ENCODE data around the gene FAM13B. TPM values are rescaled to one million over a fixed set of nuclear protein-coding genes. Genes with fewer than 3 reads are reported as not detected.
A peak's percentile ranks its signal among the peaks of the same experiment; 100 is the strongest.

Gene FAM13B
- total and polyA plus RNA-seq, 9 of the 15 experiments (the other 6 are each of a cell fraction or from before 2014, with no cell fraction given), result 2.3 to 21.6 (median 14.1) TPM

DNA sequence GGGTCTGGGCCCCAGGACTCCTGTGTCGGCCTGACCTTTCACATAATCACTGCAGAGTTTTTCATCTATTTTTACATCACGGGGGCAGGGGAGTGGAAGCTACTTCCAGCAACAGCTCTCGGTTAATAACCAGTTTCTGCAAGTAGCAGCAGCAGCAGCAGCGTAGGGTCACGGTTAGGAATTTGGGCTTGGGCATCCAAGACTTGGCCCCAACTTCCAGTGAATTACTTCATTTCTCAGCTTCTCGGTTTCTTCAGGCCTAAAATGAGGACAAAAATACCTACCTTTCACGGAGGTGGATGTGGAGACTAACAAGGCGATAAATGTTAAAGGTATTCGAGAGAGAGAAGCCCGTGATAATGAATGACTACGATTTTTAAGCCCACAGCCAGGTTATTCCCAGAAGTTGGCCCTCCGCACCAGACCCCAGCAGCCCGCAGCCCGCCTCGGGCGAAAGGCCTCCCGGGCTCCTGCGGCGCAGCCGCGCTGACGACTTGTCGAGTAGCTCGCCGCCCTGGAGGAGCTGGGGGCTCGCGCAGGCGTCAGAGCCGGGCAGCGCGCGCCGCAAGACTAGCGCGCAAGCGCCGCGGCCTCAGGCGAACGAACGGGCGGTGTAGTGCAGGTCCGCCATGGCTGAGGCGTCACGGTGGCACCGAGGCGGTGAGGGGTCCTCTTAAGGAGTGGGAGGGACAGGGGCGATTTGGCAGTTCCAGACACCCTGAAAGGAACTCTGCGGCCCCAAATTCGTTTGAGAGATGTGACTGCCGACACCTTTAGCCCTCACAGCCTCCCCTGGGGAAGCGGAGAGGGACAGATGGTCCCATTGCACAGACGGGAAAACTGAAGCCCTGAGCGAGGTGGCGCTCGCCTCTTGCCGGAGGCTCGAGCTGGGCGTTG, 143.8 kb downstream of the FAM13B start, which contains the start of gene PKD2L2 (continued):
- TF ChIP-seq PURB (CRISPR knock-in tag; IDR thresholded peaks at IDR 0.05; ENCODE audit: low read depth) (no peak), MECOM (CRISPR knock-in tag; IDR thresholded peaks at IDR 0.05) (0 out of 2 replicates have a peak, but pooled peaks have one; percentile 23), ATF7 (IDR thresholded peaks at IDR 0.05) (peak; percentile 71), L3MBTL2 (IDR thresholded peaks at IDR 0.05) (peak; percentile 77), TAF7 (tag; IDR thresholded peaks at IDR 0.05) (0 out of 2 replicates have a peak, but pooled peaks have one; percentile 52), HDAC6 (IDR thresholded peaks at IDR 0.05; ENCODE audit: low read depth, low read length) (no peak), POLR2B (IDR thresholded peaks at IDR 0.05; ENCODE audit: low read depth, partially characterized antibody) (peak; percentile 89), CHCHD3 (CRISPR knock-in tag; IDR thresholded peaks at IDR 0.05) (no peak), CHD1 (IDR thresholded peaks at IDR 0.05; ENCODE audit: low read length) (peak; percentile 39), GTF2F1 (IDR thresholded peaks at IDR 0.05; ENCODE audit: low read depth, low read length) (0 out of 2 replicates have a peak, but pooled peaks have one; percentile 31), RUNX1 (IDR thresholded peaks at IDR 0.05; ENCODE audit: low read depth) (no peak), RBFOX2 (IDR thresholded peaks at IDR 0.05; ENCODE audit: low read depth, low read length) (peak; percentile 98), RBM14 (IDR thresholded peaks at IDR 0.05; ENCODE audit: borderline replicate concordance, insufficient read depth, low read depth, low read length) (no peak), ZNF668 (CRISPR knock-in tag; IDR thresholded peaks at IDR 0.05) (no peak), CCNT2 (IDR thresholded peaks at IDR 0.05; ENCODE audit: borderline replicate concordance, extremely low read depth, insufficient read length, low read depth, low read length) (peak; percentile 94), HDAC1 (IDR thresholded peaks at IDR 0.05) (peak in 1 of 2 experiments; percentile 61; a peak in 3 of 4 replicates), ZNF551 (CRISPR knock-in tag; IDR thresholded peaks at IDR 0.05) (no peak), NR4A1 (CRISPR knock-in tag; IDR thresholded peaks at IDR 0.05) (no peak), NR4A1 (tag; IDR thresholded peaks at IDR 0.05) (no peak), ESRRB (CRISPR knock-in tag; IDR thresholded peaks at IDR 0.05; ENCODE audit: borderline replicate concordance) (no peak), PTTG1 (tag; IDR thresholded peaks at IDR 0.05; ENCODE audit: low read depth) (no peak), RB1 (IDR thresholded peaks at IDR 0.05; ENCODE audit: low read depth) (peak; percentile 77), JUN (IDR thresholded peaks at IDR 0.05; ENCODE audit: borderline replicate concordance, low read depth, low read length) (peak; percentile 7; the same call in 1 of the 2 replicates), JUN (CRISPR knock-in tag; IDR thresholded peaks at IDR 0.05; ENCODE audit: borderline replicate concordance) (no peak)
- TF ChIP-seq, protein P1, sequence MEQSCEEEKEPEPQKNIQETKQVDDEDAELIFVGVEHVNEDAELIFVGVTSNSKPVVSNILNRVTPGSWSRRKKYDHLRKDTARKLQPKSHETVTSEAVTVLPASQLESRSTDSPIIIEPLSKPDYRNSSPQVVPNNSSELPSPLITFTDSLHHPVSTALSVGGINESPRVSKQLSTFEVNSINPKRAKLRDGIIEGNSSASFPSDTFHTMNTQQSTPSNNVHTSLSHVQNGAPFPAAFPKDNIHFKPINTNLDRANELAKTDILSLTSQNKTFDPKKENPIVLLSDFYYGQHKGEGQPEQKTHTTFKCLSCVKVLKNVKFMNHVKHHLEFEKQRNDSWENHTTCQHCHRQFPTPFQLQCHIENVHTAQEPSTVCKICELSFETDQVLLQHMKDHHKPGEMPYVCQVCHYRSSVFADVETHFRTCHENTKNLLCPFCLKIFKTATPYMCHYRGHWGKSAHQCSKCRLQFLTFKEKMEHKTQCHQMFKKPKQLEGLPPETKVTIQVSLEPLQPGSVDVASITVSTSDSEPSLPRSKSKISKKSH (CRISPR knock-in tag; IDR thresholded peaks at IDR 0.05), result no peak
- TF ChIP-seq, protein P2, sequence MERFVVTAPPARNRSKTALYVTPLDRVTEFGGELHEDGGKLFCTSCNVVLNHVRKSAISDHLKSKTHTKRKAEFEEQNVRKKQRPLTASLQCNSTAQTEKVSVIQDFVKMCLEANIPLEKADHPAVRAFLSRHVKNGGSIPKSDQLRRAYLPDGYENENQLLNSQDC (CRISPR knock-in tag; IDR thresholded peaks at IDR 0.05), result no peak
- TF ChIP-seq, protein P3, sequence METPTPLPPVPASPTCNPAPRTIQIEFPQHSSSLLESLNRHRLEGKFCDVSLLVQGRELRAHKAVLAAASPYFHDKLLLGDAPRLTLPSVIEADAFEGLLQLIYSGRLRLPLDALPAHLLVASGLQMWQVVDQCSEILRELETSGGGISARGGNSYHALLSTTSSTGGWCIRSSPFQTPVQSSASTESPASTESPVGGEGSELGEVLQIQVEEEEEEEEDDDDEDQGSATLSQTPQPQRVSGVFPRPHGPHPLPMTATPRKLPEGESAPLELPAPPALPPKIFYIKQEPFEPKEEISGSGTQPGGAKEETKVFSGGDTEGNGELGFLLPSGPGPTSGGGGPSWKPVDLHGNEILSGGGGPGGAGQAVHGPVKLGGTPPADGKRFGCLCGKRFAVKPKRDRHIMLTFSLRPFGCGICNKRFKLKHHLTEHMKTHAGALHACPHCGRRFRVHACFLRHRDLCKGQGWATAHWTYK (CRISPR knock-in tag; IDR thresholded peaks at IDR 0.05), result peak; percentile 11; the same call in 1 of the 2 replicates
